Measurements from ENCODE around the gene CDK8. TPM values are rescaled to one million over a fixed set of nuclear protein-coding genes. Genes with fewer than 3 reads are reported as not detected.

The CDK8 gene
- total and polyA plus RNA-seq, 2 experiments from 2014 or later = 13.6 to 24.0 TPM

- TF ChIP-seq CREB1 (CRISPR knock-in tag; IDR thresholded peaks at IDR 0.05; ENCODE audit: low read depth) (no peak), STAT1 (IDR thresholded peaks at IDR 0.05; ENCODE audit: unreplicated experiment) (no peak), NANOG (IDR thresholded peaks at IDR 0.05; ENCODE audit: borderline replicate concordance) (no peak), EZH2phosphoT487 (IDR thresholded peaks at IDR 0.05; ENCODE audit: unreplicated experiment) (no peak)
These were observed 39.9 kb upstream of the CDK8 start (continued) for GRCh38 chr13:26213982-26214381.

DNA sequence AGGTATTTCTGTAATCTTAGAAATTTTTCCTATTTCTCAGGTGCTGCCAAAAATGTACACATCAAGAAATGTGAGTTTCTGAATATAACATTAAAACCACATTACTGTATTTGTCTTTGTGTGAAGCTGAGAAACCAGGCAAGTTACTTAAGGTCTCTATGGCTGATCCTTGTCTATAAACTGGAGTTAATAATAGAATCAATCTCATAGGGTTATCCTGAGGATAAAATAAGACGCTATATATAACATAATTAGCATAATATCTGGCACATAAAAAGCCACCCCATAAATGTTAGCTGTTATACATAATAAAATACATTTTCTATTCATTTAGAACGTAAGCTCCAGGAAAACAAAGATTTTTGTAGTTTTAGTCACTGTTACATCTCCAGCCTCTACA, 37.9 kb upstream of the CDK8 start:
- Histone ChIP-seq H3K36me3 (ENCODE audit: insufficient read depth) (peaks cover 19% of the 10 kb centered on the region), H4K20me1 (replicated peaks; ENCODE audit: insufficient read depth) (no peaks in the 10 kb centered on the region), H3K27ac (ENCODE audit: low read depth) (no peak overlapping the region), H3K4me2 (no peak overlapping the region), H3K4me3 (no peak overlapping the region), H3K79me2 (replicated peaks; ENCODE audit: insufficient read depth) (peaks cover 11% of the 10 kb centered on the region), H3K4me1 (ENCODE audit: insufficient read depth) (0 out of 2 replicates have a peak, but pooled peaks cover 6% of the 10 kb centered on the region), H2AFZ (no peak overlapping the region), H3K27me3 (ENCODE audit: insufficient read depth) (no peaks in the 10 kb centered on the region), H3F3A (replicated peaks; ENCODE audit: low read depth) (no peaks in the 10 kb centered on the region), H3K9me2 (ENCODE audit: insufficient read depth) (no peaks in the 10 kb centered on the region)
- no peak overlapping the region for H3K4me3 Mint-ChIP-seq
- no peak for TF ChIP-seq ZNF331 (CRISPR knock-in tag; IDR thresholded peaks at IDR 0.05; ENCODE audit: low read depth)
- no peak for TF ChIP-seq EZH2 (IDR thresholded peaks at IDR 0.05; ENCODE audit: low read depth, unreplicated experiment)
- TF ChIP-seq ZNF114 (CRISPR knock-in tag; IDR thresholded peaks at IDR 0.05) = no peak
- TF ChIP-seq NANOG (IDR thresholded peaks at IDR 0.05; ENCODE audit: borderline replicate concordance) = no peak
- no peak for TF ChIP-seq POLR2AphosphoS5 (IDR thresholded peaks at IDR 0.05; ENCODE audit: low read depth)
- TF ChIP-seq STAT1 (IDR thresholded peaks at IDR 0.05; ENCODE audit: unreplicated experiment) = no peak
- no peak for TF ChIP-seq CREB1 (CRISPR knock-in tag; IDR thresholded peaks at IDR 0.05; ENCODE audit: low read depth)
- TF ChIP-seq CTCF (conservative IDR thresholded peaks at IDR 0.05; ENCODE audit: low read depth in 2 of 2) = no peak
- no peak for TF ChIP-seq REST (IDR thresholded peaks at IDR 0.05; ENCODE audit: unreplicated experiment)
- no peak for TF ChIP-seq EZH2phosphoT487 (IDR thresholded peaks at IDR 0.05; ENCODE audit: unreplicated experiment)
- ATAC-seq = no peak
- H3K27me3 Mint-ChIP-seq (ENCODE audit: insufficient read depth, low read depth, poor library complexity) = no peaks in the 10 kb centered on the region
- H3K36me3 Mint-ChIP-seq (ENCODE audit: low read depth) = peaks cover 45% of the 10 kb centered on the region
- H3K9me3 Mint-ChIP-seq = no peaks in the 10 kb centered on the region
- H3K27ac Mint-ChIP-seq = no peak overlapping the region
- no peak for DNase-seq (ENCODE audit: low spot score)
- H3K4me1 Mint-ChIP-seq = no peaks in the 10 kb centered on the region

Data from GM23338 (cell line).